ENCODE data around the gene FNDC5.

FNDC5 gene

GRCh38 chr1:32881291-32881690 lies 10.6 kb upstream of the FNDC5 start:
- H3K4me1 ChIP-seq (ENCODE audit: insufficient read depth, low read length) = peaks cover 10% of the 10 kb centered on the region
- H3K9ac ChIP-seq (ENCODE audit: low read depth, low read length) = no peak overlapping the region
- WGBS = 89% methylated on average over 5 of the region's 5 CpGs
- H3K36me3 ChIP-seq (ENCODE audit: insufficient read depth, low read length) = no peaks in the 10 kb centered on the region
- H3K9me3 ChIP-seq (ENCODE audit: insufficient read depth, low read depth, low read length) = no peaks in the 10 kb centered on the region
- no peak overlapping the region for H3K4me3 ChIP-seq (ENCODE audit: low read length)
- H3K27me3 ChIP-seq (ENCODE audit: insufficient read depth, low read length) = peaks cover 23% of the 10 kb centered on the region
- no peak overlapping the region for H3K27ac ChIP-seq (ENCODE audit: low read depth, low read length)

- Histone ChIP-seq H3K27ac (ENCODE audit: low read depth, low read length) (no peak overlapping the region), H3K27me3 (ENCODE audit: insufficient read depth, low read length) (no peaks in the 10 kb centered on the region; the same call in 1 of the 2 replicates), H3K9me3 (ENCODE audit: insufficient read depth, low read depth, low read length) (no peaks in the 10 kb centered on the region), H3K4me3 (ENCODE audit: low read length) (no peak overlapping the region), H3K36me3 (ENCODE audit: insufficient read depth, low read length) (no peaks in the 10 kb centered on the region), H3K9ac (ENCODE audit: low read depth, low read length) (no peak overlapping the region), H3K4me1 (ENCODE audit: insufficient read depth, low read length) (peaks cover 18% of the 10 kb centered on the region)
- WGBS = 76% methylated on average over 5 of the region's 5 CpGs
These were observed 7.9 kb upstream of the FNDC5 start for GRCh38 chr1:32878637-32879041.

- Histone ChIP-seq H3K36me3 (ENCODE audit: insufficient read depth, low read length) (no peaks in the 10 kb centered on the region), H3K9me3 (ENCODE audit: insufficient read depth, low read depth, low read length) (no peaks in the 10 kb centered on the region), H3K27me3 (ENCODE audit: insufficient read depth, low read length) (no peaks in the 10 kb centered on the region), H3K4me3 (ENCODE audit: low read length) (no peak overlapping the region), H3K4me1 (ENCODE audit: insufficient read depth, low read length) (peaks cover 18% of the 10 kb centered on the region), H3K27ac (ENCODE audit: low read depth, low read length) (no peak overlapping the region), H3K9ac (ENCODE audit: low read depth, low read length) (no peak overlapping the region)
- 76% methylated on average over 6 of the region's 6 CpGs for WGBS
These were observed 7.5 kb upstream of the FNDC5 start for GRCh38 chr1:32878183-32878582.

GRCh38 chr1:32877211-32878110 lies 6.7 kb upstream of the FNDC5 start:
- H3K36me3 ChIP-seq (ENCODE audit: insufficient read depth, low read length) = no peaks in the 10 kb centered on the region

GRCh38 chr1:32876341-32877210 lies 5.9 kb upstream of the FNDC5 start:
- Histone ChIP-seq H3K36me3 (ENCODE audit: insufficient read depth, low read length) (no peaks in the 10 kb centered on the region), H3K4me1 (ENCODE audit: insufficient read depth, low read length) (peaks cover 18% of the 10 kb centered on the region), H3K4me3 (ENCODE audit: low read length) (no peak overlapping the region), H3K27me3 (ENCODE audit: insufficient read depth, low read length) (peaks cover 7% of the 10 kb centered on the region), H3K9ac (ENCODE audit: low read depth, low read length) (no peak overlapping the region), H3K27ac (ENCODE audit: low read depth, low read length) (no peak overlapping the region), H3K9me3 (ENCODE audit: insufficient read depth, low read depth, low read length) (no peaks in the 10 kb centered on the region)
- WGBS = 63% methylated on average over 16 of the region's 16 CpGs

More at GRCh38 chr1:32877211-32878110, 6.7 kb upstream of the FNDC5 start:
- Histone ChIP-seq H3K9me3 (ENCODE audit: insufficient read depth, low read depth, low read length) (no peaks in the 10 kb centered on the region), H3K4me3 (ENCODE audit: low read length) (no peak overlapping the region), H3K9ac (ENCODE audit: low read depth, low read length) (no peak overlapping the region), H3K27me3 (ENCODE audit: insufficient read depth, low read length) (no peaks in the 10 kb centered on the region), H3K27ac (ENCODE audit: low read depth, low read length) (no peak overlapping the region), H3K4me1 (ENCODE audit: insufficient read depth, low read length) (peaks cover 17% of the 10 kb centered on the region)
- 92% methylated on average over 13 of the region's 13 CpGs for WGBS

- 81% methylated on average over 5 of the region's 5 CpGs for WGBS
- no peaks in the 10 kb centered on the region for H3K36me3 ChIP-seq (ENCODE audit: insufficient read depth, low read length)
- no peaks in the 10 kb centered on the region for H3K9me3 ChIP-seq (ENCODE audit: insufficient read depth, low read depth, low read length)
- peaks cover 19% of the 10 kb centered on the region for H3K27me3 ChIP-seq (ENCODE audit: insufficient read depth, low read length)
- H3K4me3 ChIP-seq (ENCODE audit: low read length) = no peak overlapping the region
- H3K27ac ChIP-seq (ENCODE audit: low read depth, low read length) = no peak overlapping the region
- H3K9ac ChIP-seq (ENCODE audit: low read depth, low read length) = no peak overlapping the region
- H3K4me1 ChIP-seq (ENCODE audit: insufficient read depth, low read length) = peaks cover 25% of the 10 kb centered on the region
These were observed 4.4 kb upstream of the FNDC5 start for GRCh38 chr1:32874860-32875752.

GRCh38 chr1:32873484-32873883 lies 2.8 kb upstream of the FNDC5 start:
- no peak overlapping the region for H3K27ac ChIP-seq (ENCODE audit: low read depth, low read length)
- no peaks in the 10 kb centered on the region for H3K36me3 ChIP-seq (ENCODE audit: insufficient read depth, low read length)
- WGBS = 94% methylated on average over 4 of the region's 5 CpGs
- peaks cover 32% of the 10 kb centered on the region for H3K27me3 ChIP-seq (ENCODE audit: insufficient read depth, low read length)
- peaks cover 27% of the 10 kb centered on the region for H3K4me1 ChIP-seq (ENCODE audit: insufficient read depth, low read length)
- H3K9ac ChIP-seq (ENCODE audit: low read depth, low read length) = no peak overlapping the region
- no peaks in the 10 kb centered on the region for H3K9me3 ChIP-seq (ENCODE audit: insufficient read depth, low read depth, low read length)
- no peak overlapping the region for H3K4me3 ChIP-seq (ENCODE audit: low read length)

- 43% methylated on average over 7 of the region's 7 CpGs for WGBS
- Histone ChIP-seq H3K4me3 (ENCODE audit: low read length) (no peak overlapping the region), H3K27me3 (ENCODE audit: insufficient read depth, low read length) (peaks cover 32% of the 10 kb centered on the region)
These were observed 1.4 kb upstream of the FNDC5 start for GRCh38 chr1:32872192-32872460.

GRCh38 chr1:32871364-32872191 lies 866 bp upstream of the FNDC5 start:
- no peaks in the 10 kb centered on the region for H3K9me3 ChIP-seq (ENCODE audit: insufficient read depth, low read depth, low read length)
- no peaks in the 10 kb centered on the region for H3K36me3 ChIP-seq (ENCODE audit: insufficient read depth, low read length)
- H3K9ac ChIP-seq (ENCODE audit: low read depth, low read length) = no peak overlapping the region
- peak overlapping the region; percentile 49 for H3K4me3 ChIP-seq (ENCODE audit: low read length)
- WGBS = 25% methylated on average over 13 of the region's 13 CpGs
- peaks cover 25% of the 10 kb centered on the region for H3K4me1 ChIP-seq (ENCODE audit: insufficient read depth, low read length)
- no peak overlapping the region for H3K27ac ChIP-seq (ENCODE audit: low read depth, low read length)
- H3K27me3 ChIP-seq (ENCODE audit: insufficient read depth, low read length) = peaks cover 32% of the 10 kb centered on the region

More at GRCh38 chr1:32872192-32872460, 1.4 kb upstream of the FNDC5 start:
- Histone ChIP-seq H3K9me3 (ENCODE audit: insufficient read depth, low read depth, low read length) (no peaks in the 10 kb centered on the region), H3K9ac (ENCODE audit: low read depth, low read length) (no peak overlapping the region), H3K4me1 (ENCODE audit: insufficient read depth, low read length) (peaks cover 25% of the 10 kb centered on the region), H3K27ac (ENCODE audit: low read depth, low read length) (no peak overlapping the region), H3K36me3 (ENCODE audit: insufficient read depth, low read length) (no peaks in the 10 kb centered on the region)

GRCh38 chr1:32869923-32870614 lies 643 bp downstream of the FNDC5 start:
- 37% methylated on average over 16 of the region's 16 CpGs for WGBS

More at GRCh38 chr1:32869923-32870614, 643 bp downstream of the FNDC5 start:
- H3K36me3 ChIP-seq (ENCODE audit: insufficient read depth, low read length) = no peaks in the 10 kb centered on the region
- H3K9me3 ChIP-seq (ENCODE audit: insufficient read depth, low read depth, low read length) = no peaks in the 10 kb centered on the region
- no peak overlapping the region for H3K9ac ChIP-seq (ENCODE audit: low read depth, low read length)
- peaks cover 14% of the 10 kb centered on the region; the same call in 1 of the 2 replicates for H3K4me1 ChIP-seq (ENCODE audit: insufficient read depth, low read length)
- peak overlapping the region; percentile 48 for H3K4me3 ChIP-seq (ENCODE audit: low read length)
- no peak overlapping the region for H3K27ac ChIP-seq (ENCODE audit: low read depth, low read length)
- peaks cover 32% of the 10 kb centered on the region for H3K27me3 ChIP-seq (ENCODE audit: insufficient read depth, low read length)
